GM12878 (cell line): Measurements from ENCODE around the gene MYO1D. TPM values are rescaled to one million over a fixed set of nuclear protein-coding genes. Genes with fewer than 3 reads are reported as not detected.

Source experiments
- KAT2A ChIP-seq: conservative IDR thresholded peaks from 2 replicates; pipeline ENCODE4 v1.6.1; 2011; ENCODE audit warnings: low read depth, low read length; ENCODE audit not compliant: control insufficient read depth
- POU2F2 ChIP-seq: IDR thresholded peaks from 3 replicates; pipeline ENCODE4 v1.6.1; 2011; ENCODE audit warnings: low read depth, mild to moderate bottlenecking, low read length, borderline replicate concordance
- SP1 ChIP-seq: IDR thresholded peaks from one replicate; pipeline ENCODE4 v1.6.1; 2011; ENCODE audit warnings: low read depth, low read length
- TCF7 ChIP-seq: IDR thresholded peaks from 2 replicates; pipeline ENCODE4 v1.6.1; 2014; ENCODE audit warnings: antibody characterized with exemption, borderline replicate concordance
- polyA plus RNA-seq, 11 experiments: library from polyadenylated mRNA; depleted of rRNA in 4 of 11; unstranded in 6 of 11; stranded (reverse) in 5 of 11; fragments of >200 nt; fragmentation: Nextera tagmentation in 4 of 11; fragmentation: Illumina TruSeq in 1 of 11; extraction: Ambion mirVana in 4 of 11; extraction: Trizol in 1 of 11; gene quantifications; 1 replicate in 1 of 11; 2 replicates in 10 of 11; pipeline versions ENCODE4 v1.2.1 to v1.2.3, GENCODE V29; 2011 to 2016; ENCODE audit warnings: inconsistent platforms in 2 of 11, missing spikeins in 2 of 11, low read depth in 1 of 11
- total RNA-seq, 4 experiments: library from RNA; depleted of rRNA in 3 of 4; stranded (reverse); fragments of >200 nt in 3 of 4; fragmentation: Illumina TruSeq in 1 of 4; extraction: Trizol in 1 of 4; gene quantifications; 2 replicates each; pipeline versions ENCODE4 v1.2.1 to v1.2.3, GENCODE V29; 2013 to 2021
- TF ChIP-seq, protein P1 (sequence below): fragments of 450-650 bp; IDR thresholded peaks from 2 replicates; pipeline ENCODE4 v1.6.1; 2016; ENCODE audit warnings: mild to moderate bottlenecking, moderate library complexity, borderline replicate concordance
- TF ChIP-seq, protein P2 (sequence below): fragments of 450-650 bp; IDR thresholded peaks from 2 replicates; pipeline ENCODE4 v1.6.1; 2018; ENCODE audit warnings: borderline replicate concordance, mild to moderate bottlenecking; ENCODE audit not compliant: partially characterized antibody

MYO1D gene
- total and polyA plus RNA-seq, 10 of the 15 experiments (the other 5 are each of a cell fraction or from before 2014, with no cell fraction given): 1.8 to 37.7 (median 25.4) TPM

DNA sequence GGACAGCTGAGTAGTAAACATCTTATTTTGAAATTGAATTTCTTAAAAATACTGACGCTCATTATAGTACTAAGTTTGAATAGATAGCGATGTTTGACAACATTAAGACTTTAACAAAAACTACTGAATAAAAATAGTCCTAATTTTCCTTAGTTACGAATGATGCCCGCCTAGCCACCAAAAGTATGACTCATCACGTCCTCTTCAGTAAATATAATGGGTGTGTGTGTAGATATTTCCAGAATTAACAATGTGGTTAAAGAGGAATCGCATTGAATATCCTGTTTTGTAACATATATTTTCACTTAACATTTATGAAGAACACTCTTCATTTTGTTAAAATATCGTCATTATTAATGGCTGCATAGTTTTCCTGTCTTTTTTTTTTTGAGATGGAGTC lies 187.6 kb downstream of the MYO1D start (continued):
- TF ChIP-seq, protein P1, sequence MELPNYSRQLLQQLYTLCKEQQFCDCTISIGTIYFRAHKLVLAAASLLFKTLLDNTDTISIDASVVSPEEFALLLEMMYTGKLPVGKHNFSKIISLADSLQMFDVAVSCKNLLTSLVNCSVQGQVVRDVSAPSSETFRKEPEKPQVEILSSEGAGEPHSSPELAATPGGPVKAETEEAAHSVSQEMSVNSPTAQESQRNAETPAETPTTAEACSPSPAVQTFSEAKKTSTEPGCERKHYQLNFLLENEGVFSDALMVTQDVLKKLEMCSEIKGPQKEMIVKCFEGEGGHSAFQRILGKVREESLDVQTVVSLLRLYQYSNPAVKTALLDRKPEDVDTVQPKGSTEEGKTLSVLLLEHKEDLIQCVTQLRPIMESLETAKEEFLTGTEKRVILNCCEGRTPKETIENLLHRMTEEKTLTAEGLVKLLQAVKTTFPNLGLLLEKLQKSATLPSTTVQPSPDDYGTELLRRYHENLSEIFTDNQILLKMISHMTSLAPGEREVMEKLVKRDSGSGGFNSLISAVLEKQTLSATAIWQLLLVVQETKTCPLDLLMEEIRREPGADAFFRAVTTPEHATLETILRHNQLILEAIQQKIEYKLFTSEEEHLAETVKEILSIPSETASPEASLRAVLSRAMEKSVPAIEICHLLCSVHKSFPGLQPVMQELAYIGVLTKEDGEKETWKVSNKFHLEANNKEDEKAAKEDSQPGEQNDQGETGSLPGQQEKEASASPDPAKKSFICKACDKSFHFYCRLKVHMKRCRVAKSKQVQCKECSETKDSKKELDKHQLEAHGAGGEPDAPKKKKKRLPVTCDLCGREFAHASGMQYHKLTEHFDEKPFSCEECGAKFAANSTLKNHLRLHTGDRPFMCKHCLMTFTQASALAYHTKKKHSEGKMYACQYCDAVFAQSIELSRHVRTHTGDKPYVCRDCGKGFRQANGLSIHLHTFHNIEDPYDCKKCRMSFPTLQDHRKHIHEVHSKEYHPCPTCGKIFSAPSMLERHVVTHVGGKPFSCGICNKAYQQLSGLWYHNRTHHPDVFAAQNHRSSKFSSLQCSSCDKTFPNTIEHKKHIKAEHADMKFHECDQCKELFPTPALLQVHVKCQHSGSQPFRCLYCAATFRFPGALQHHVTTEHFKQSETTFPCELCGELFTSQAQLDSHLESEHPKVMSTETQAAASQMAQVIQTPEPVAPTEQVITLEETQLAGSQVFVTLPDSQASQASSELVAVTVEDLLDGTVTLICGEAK: no peak
- TF ChIP-seq KAT2A (no peak), TCF7 (no peak), POU2F2 (no peak), SP1 (no peak)
- TF ChIP-seq, protein P2, sequence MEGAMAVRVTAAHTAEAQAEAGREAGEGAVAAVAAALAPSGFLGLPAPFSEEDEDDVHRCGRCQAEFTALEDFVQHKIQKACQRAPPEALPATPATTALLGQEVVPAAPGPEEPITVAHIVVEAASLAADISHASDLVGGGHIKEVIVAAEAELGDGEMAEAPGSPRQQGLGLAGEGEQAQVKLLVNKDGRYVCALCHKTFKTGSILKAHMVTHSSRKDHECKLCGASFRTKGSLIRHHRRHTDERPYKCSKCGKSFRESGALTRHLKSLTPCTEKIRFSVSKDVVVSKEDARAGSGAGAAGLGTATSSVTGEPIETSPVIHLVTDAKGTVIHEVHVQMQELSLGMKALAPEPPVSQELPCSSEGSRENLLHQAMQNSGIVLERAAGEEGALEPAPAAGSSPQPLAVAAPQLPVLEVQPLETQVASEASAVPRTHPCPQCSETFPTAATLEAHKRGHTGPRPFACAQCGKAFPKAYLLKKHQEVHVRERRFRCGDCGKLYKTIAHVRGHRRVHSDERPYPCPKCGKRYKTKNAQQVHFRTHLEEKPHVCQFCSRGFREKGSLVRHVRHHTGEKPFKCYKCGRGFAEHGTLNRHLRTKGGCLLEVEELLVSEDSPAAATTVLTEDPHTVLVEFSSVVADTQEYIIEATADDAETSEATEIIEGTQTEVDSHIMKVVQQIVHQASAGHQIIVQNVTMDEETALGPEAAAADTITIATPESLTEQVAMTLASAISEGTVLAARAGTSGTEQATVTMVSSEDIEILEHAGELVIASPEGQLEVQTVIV: no peak
- TF ChIP-seq, all 136 proteins: peak for 0
